HepG2 (cell line): ENCODE data around the gene TXNDC9. TPM values are rescaled to one million over a fixed set of nuclear protein-coding genes. Genes with fewer than 3 reads are reported as not detected.

Experiments
- ATAC-seq: fragments of 200-7000 bp; cut with Tn5 transposase; 3 replicates; pipeline ENCODE4 v1.9.1; 2020; ENCODE audit warnings: mild to moderate bottlenecking, moderate library complexity
- BruUV-seq: library from RNA; stranded (reverse); fragments of 400-500 nt; replicated peaks from 2 replicates; lab custom pipeline; 2021; lab: Mats Ljungman, UMichigan
- CTCF ChIA-PET: fragments of 300-600 bp; formaldehyde crosslinking; extraction: SDS; loops from one replicate; lab custom pipeline; 2021; ENCODE audit warnings: low total read pairs, inconsistent platforms, low intra/inter-chr PET ratio; lab: Yijun Ruan, JAX
- POLR2A ChIA-PET: fragments of 350-600 bp; sonication (Branson Sonifier 250); formaldehyde crosslinking; loops from one replicate; lab custom pipeline; 2020; ENCODE audit warnings: antibody characterized with exemption, inconsistent platforms; lab: Yijun Ruan, JAX
- DNase-seq: peaks from one replicate; pipeline ENCODE4 v3.0.0-alpha.2; 2015; ENCODE audit warnings: low spot score
- FAIRE-seq: peaks from 3 replicates; lab custom pipeline; 2011; peaks lifted over from hg19 to GRCh38; lab: Jason Lieb, UNC
- H2AFZ ChIP-seq: one replicate; pipeline ENCODE4 v1.6.1; 2011; ENCODE audit warnings: low read length, inconsistent platforms
- H3K27ac ChIP-seq: fragments of 300-600 bp; 3 replicates; pipeline ENCODE4 v1.8.0; 2011; ENCODE audit warnings: mixed run types, mild to moderate bottlenecking, mixed read lengths, low read length, inconsistent platforms; ENCODE audit not compliant: insufficient read depth; ENCODE audit errors: extremely low read length
- H3K27me3 ChIP-seq, 2 experiments: fragments of 200-600 bp in 1 of 2; 2 replicates in 1 of 2; 3 replicates in 1 of 2; pipeline versions ENCODE4 v1.6.0 to v1.8.0; 2011; ENCODE audit warnings: low read length in 2 of 2, mild to moderate bottlenecking in 2 of 2, moderate library complexity in 2 of 2, inconsistent platforms in 1 of 2; ENCODE audit not compliant: insufficient read depth in 2 of 2, control insufficient read depth in 1 of 2
- H3K36me3 ChIP-seq, 2 experiments: fragments of 200-600 bp in 1 of 2; replicated peaks in 1 of 2; 2 replicates in 1 of 2; 3 replicates in 1 of 2; pipeline versions ENCODE4 v1.5.1 to v1.8.0; 2011; ENCODE audit warnings: low read length in 2 of 2, inconsistent platforms in 1 of 2; ENCODE audit not compliant: insufficient read depth in 2 of 2, control insufficient read depth in 1 of 2
- H3K4me1 ChIP-seq: 2 replicates; pipeline ENCODE4 v1.5.1; 2012; ENCODE audit warnings: low read length, inconsistent platforms; ENCODE audit not compliant: insufficient read depth
- H3K4me2 ChIP-seq: 2 replicates; pipeline ENCODE4 v1.6.0; 2011; ENCODE audit warnings: low read depth, low read length, inconsistent platforms
- H3K4me3 ChIP-seq, 3 experiments: fragments of 200-600 bp in 1 of 3; sonication (generic), shearing (Covaris generic) in 1 of 3; replicated peaks in 1 of 3; 2 replicates each; pipeline ENCODE4 v1.5.1; 2011 to 2016; ENCODE audit warnings: low read length in 3 of 3, inconsistent platforms in 2 of 3, low read depth in 2 of 3, mild to moderate bottlenecking in 2 of 3, control low read depth in 1 of 3, mixed read lengths in 1 of 3; ENCODE audit not compliant: insufficient read depth in 1 of 3
- H3K79me2 ChIP-seq: one replicate; pipeline ENCODE4 v1.6.1; 2011; ENCODE audit warnings: low read length, inconsistent platforms; ENCODE audit not compliant: insufficient read depth
- H3K9ac ChIP-seq: 2 replicates; pipeline ENCODE4 v1.6.0; 2011; ENCODE audit warnings: mild to moderate bottlenecking, low read depth, low read length, inconsistent platforms; ENCODE audit not compliant: insufficient read depth
- H3K9me3 ChIP-seq: 2 replicates; pipeline ENCODE4 v1.5.1; 2012; ENCODE audit warnings: mild to moderate bottlenecking, low read length
- H4K20me1 ChIP-seq: 2 replicates; pipeline ENCODE4 v1.6.0; 2011; ENCODE audit warnings: inconsistent platforms, mild to moderate bottlenecking, low read length, moderate library complexity; ENCODE audit not compliant: insufficient read depth
- FOSL1 ChIP-seq: sonication (generic); formaldehyde crosslinking; IDR thresholded peaks from 2 replicates; pipeline ENCODE4 v1.9.0; 2021; ENCODE audit warnings: missing genetic modification reagents, borderline replicate concordance
- IKZF1 ChIP-seq: fragments of 450-650 bp; IDR thresholded peaks from 2 replicates; pipeline ENCODE4 v1.7.1; 2016
- ZNF678 ChIP-seq: sonication (generic); formaldehyde crosslinking; IDR thresholded peaks from 2 replicates; pipeline ENCODE4 v1.4.0; 2020; ENCODE audit warnings: mild to moderate bottlenecking, missing genetic modification reagents
- WGBS: methylation state at CpG from one replicate; pipeline ENCODE4 v1.1.6; 2017; ENCODE audit warnings: low lambda C conversion rate; 5-methylcytosine and 5-hydroxymethylcytosine counted together
- in situ Hi-C: cut with HindIII; loops from 2 replicates; pipeline ENCODE4 v1.10.0; 2017; ENCODE audit warnings: low pct_unique_long_range_greater_than_20kb; ENCODE audit not compliant: extremely low pct_ligation_motif_present
- intact Hi-C: fragments of 100-400 bp; cut with micrococcal nuclease; formaldehyde crosslinking; loops from one replicate; pipeline ENCODE4 v1.10.0; 2022; ENCODE audit not compliant: unreplicated experiment
- polyA plus RNA-seq, 8 experiments: library from polyadenylated mRNA; depleted of rRNA in 3 of 8; stranded (reverse) in 7 of 8; unstranded in 1 of 8; fragments of >200 nt; fragmentation: Illumina TruSeq in 4 of 8; extraction: Trizol in 4 of 8; gene quantifications; 2 replicates each; pipeline versions ENCODE4 v1.2.1 to v1.2.3, GENCODE V29; 2011 to 2016; ENCODE audit warnings: low read depth in 4 of 8, missing spikeins in 1 of 8, mixed read lengths in 1 of 8; ENCODE audit not compliant: insufficient read depth in 1 of 8
- total RNA-seq, 5 experiments: library from RNA; depleted of rRNA; stranded (reverse); fragments of >200 nt; fragmentation: Illumina TruSeq; extraction: Trizol; gene quantifications; 2 replicates each; pipeline ENCODE4 v1.2.3, GENCODE V29; 2016; ENCODE audit warnings: low read depth in 1 of 5
- TF ChIP-seq, protein P1 (sequence below): sonication (generic); formaldehyde crosslinking; IDR thresholded peaks from 2 replicates; pipeline ENCODE4 v1.4.0; 2020; ENCODE audit warnings: mild to moderate bottlenecking, missing genetic modification reagents, borderline replicate concordance

Gene TXNDC9
- total and polyA plus RNA-seq, 2 of the 13 experiments (the other 11 are each of a cell fraction or from before 2014, with no cell fraction given), result 35.2 to 94.6 TPM

DNA sequence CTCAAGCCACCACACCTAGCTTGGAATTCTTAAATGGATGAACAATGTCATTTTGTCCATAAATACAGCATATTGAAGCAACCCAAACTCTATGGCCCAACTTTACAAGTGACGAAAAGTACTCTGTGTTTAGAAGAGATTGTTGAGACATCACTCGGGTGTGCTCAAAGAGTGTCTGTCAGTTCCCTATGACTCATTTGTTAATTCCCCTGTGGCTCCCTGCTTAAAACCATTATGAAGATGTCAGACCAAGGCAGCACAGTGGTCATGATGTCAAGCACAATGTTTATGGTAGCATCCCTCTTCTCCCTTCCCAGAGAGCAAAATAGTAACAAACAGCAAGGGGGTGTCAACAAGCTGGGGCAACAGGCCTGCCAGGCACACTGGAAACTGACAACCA lies 38.1 kb downstream of the TXNDC9 start:
- ChIA-PET CTCF (no interaction called here), POLR2A (no interaction called here)
- Histone ChIP-seq H3K27me3 (no peaks in the 10 kb centered on the region), H3K9ac (no peak overlapping the region), H3K9me3 (no peaks in the 10 kb centered on the region), H2AFZ (no peak overlapping the region), H3K27ac (no peak overlapping the region), H3K79me2 (no peaks in the 10 kb centered on the region), H3K4me3 (no peak overlapping the region), H4K20me1 (no peaks in the 10 kb centered on the region), H3K4me2 (no peak overlapping the region), H3K36me3 (no peaks in the 10 kb centered on the region), H3K4me1 (no peaks in the 10 kb centered on the region)
- FAIRE-seq (no peak), ATAC-seq (no peak), DNase-seq (no peak)
- TF ChIP-seq FOSL1 (CRISPR knock-in tag), result no peak
- no peak for TF ChIP-seq ZNF678 (CRISPR knock-in tag)
- TF ChIP-seq, protein P1, sequence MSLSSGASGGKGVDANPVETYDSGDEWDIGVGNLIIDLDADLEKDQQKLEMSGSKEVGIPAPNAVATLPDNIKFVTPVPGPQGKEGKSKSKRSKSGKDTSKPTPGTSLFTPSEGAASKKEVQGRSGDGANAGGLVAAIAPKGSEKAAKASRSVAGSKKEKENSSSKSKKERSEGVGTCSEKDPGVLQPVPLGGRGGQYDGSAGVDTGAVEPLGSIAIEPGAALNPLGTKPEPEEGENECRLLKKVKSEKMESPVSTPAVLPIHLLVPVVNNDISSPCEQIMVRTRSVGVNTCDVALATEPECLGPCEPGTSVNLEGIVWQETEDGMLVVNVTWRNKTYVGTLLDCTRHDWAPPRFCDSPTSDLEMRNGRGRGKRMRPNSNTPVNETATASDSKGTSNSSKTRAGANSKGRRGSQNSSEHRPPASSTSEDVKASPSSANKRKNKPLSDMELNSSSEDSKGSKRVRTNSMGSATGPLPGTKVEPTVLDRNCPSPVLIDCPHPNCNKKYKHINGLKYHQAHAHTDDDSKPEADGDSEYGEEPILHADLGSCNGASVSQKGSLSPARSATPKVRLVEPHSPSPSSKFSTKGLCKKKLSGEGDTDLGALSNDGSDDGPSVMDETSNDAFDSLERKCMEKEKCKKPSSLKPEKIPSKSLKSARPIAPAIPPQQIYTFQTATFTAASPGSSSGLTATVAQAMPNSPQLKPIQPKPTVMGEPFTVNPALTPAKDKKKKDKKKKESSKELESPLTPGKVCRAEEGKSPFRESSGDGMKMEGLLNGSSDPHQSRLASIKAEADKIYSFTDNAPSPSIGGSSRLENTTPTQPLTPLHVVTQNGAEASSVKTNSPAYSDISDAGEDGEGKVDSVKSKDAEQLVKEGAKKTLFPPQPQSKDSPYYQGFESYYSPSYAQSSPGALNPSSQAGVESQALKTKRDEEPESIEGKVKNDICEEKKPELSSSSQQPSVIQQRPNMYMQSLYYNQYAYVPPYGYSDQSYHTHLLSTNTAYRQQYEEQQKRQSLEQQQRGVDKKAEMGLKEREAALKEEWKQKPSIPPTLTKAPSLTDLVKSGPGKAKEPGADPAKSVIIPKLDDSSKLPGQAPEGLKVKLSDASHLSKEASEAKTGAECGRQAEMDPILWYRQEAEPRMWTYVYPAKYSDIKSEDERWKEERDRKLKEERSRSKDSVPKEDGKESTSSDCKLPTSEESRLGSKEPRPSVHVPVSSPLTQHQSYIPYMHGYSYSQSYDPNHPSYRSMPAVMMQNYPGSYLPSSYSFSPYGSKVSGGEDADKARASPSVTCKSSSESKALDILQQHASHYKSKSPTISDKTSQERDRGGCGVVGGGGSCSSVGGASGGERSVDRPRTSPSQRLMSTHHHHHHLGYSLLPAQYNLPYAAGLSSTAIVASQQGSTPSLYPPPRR, result no peak
- no peak for TF ChIP-seq IKZF1
- no TSS peak for BruUV-seq
- intact Hi-C loops (loop anchor here (2.0 kb wide), 1 partner anchor 21 kb away; no protein-coding TSS in a partner anchor), in situ Hi-C loops (no loop called here)
- 100% methylated on average over 2 of the region's 2 CpGs for WGBS
